Activated CD4-positive, alpha-beta T cell treated with anti-CD3 and anti-CD28 coated beads for 36 hours (primary cell): ENCODE measurements around the gene CTPS1. TPM values are rescaled to one million over a fixed set of nuclear protein-coding genes. Genes with fewer than 3 reads are reported as not detected.

ENCODE experiments used
- ATAC-seq: fragments of 200-7000 bp; cut with Tn5 transposase; one replicate; pipeline ENCODE4 v1.10.0; 2021; ENCODE audit warnings: mild to moderate bottlenecking, moderate library complexity
- CTCF ChIA-PET: fragments of 350-600 bp; sonication (Branson Sonifier 250); formaldehyde crosslinking; loops from one replicate; lab custom pipeline; 2021; ENCODE audit warnings: antibody characterized with exemption; lab: Charles Lee
- POLR2A ChIA-PET: fragments of 350-600 bp; sonication (Branson Sonifier 250); formaldehyde crosslinking; loops from one replicate; lab custom pipeline; 2021; ENCODE audit warnings: antibody characterized with exemption, inconsistent platforms; lab: Charles Lee
- DNase-seq: peaks from one replicate; pipeline ENCODE4 v3.0.0-alpha.2; 2020
- H3K27ac Mint-ChIP-seq: one replicate; pipeline ENCODE4 v1.8.0; 2021; ENCODE audit warnings: mixed read lengths
- H3K27me3 Mint-ChIP-seq: one replicate; pipeline ENCODE4 v1.8.0; 2021; ENCODE audit warnings: mixed read lengths
- H3K36me3 Mint-ChIP-seq: one replicate; pipeline ENCODE4 v1.8.0; 2021; ENCODE audit warnings: low read depth, mixed read lengths
- H3K4me1 Mint-ChIP-seq: one replicate; pipeline ENCODE4 v1.8.0; 2021; ENCODE audit warnings: mixed read lengths
- H3K4me3 Mint-ChIP-seq: one replicate; pipeline ENCODE4 v1.8.0; 2021; ENCODE audit warnings: mild to moderate bottlenecking, moderate library complexity, mixed read lengths
- H3K9me3 Mint-ChIP-seq: one replicate; pipeline ENCODE4 v1.8.0; 2021; ENCODE audit warnings: low read depth, mixed read lengths
- intact Hi-C, 2 experiments: fragments of 100-400 bp; cut with DNase I in 1 of 2; cut with micrococcal nuclease in 1 of 2; formaldehyde crosslinking; loops; one replicate each; pipeline versions ENCODE4 v1.14.2 to v1.15.1; 2022 to 2024; cut with DNase I, micrococcal nuclease
- total RNA-seq, 2 experiments: library from RNA; stranded (reverse); gene quantifications; one replicate each; pipeline ENCODE4 v1.2.3, GENCODE V29; 2021

Gene CTPS1
- total RNA-seq, 2 experiments from 2014 or later = 89.5 to 106 TPM

GRCh38 chr1:40966417-40966816, 13.1 kb upstream of the CTPS1 start:
- POLR2A ChIA-PET = no interaction called here
- intact Hi-C loops = no loop called here
- Mint-ChIP-seq H3K4me3 (no peak overlapping the region), H3K27ac (no peak overlapping the region), H3K36me3 (no peaks in the 10 kb centered on the region), H3K4me1 (no peaks in the 10 kb centered on the region), H3K9me3 (no peaks in the 10 kb centered on the region), H3K27me3 (no peaks in the 10 kb centered on the region)
- DNase-seq (no peak), ATAC-seq (no peak)
- CTCF ChIA-PET = interaction anchor here (0.6 kb wide), 1 partner anchor 14 kb away, joined by 3 read pairs; no protein-coding TSS in a partner anchor

- DNase-seq (no peak), ATAC-seq (no peak)
- Mint-ChIP-seq H3K36me3 (no peaks in the 10 kb centered on the region), H3K4me3 (no peak overlapping the region), H3K9me3 (no peaks in the 10 kb centered on the region), H3K27me3 (no peaks in the 10 kb centered on the region), H3K27ac (no peak overlapping the region), H3K4me1 (no peaks in the 10 kb centered on the region)
- intact Hi-C loops = no loop called here
- POLR2A ChIA-PET = no interaction called here
- CTCF ChIA-PET = no interaction called here
Observed at GRCh38 chr1:40969445-40969844, 10.1 kb upstream of the CTPS1 start.

- no peaks in the 10 kb centered on the region for H3K9me3 Mint-ChIP-seq
- ChIA-PET POLR2A (no interaction called here), CTCF (interaction anchor here (0.5 to 2.0 kb wide), 2 partner anchors 20 to 104 kb away, joined by 3 to 14 read pairs; no protein-coding TSS in a partner anchor)
- no peak for ATAC-seq
- H3K27ac Mint-ChIP-seq = no peak overlapping the region
- DNase-seq = no peak
- no peak overlapping the region for H3K4me3 Mint-ChIP-seq
- H3K27me3 Mint-ChIP-seq = no peaks in the 10 kb centered on the region
- H3K4me1 Mint-ChIP-seq = peaks cover 4% of the 10 kb centered on the region
- intact Hi-C loops = no loop called here
- no peaks in the 10 kb centered on the region for H3K36me3 Mint-ChIP-seq
Observed at GRCh38 chr1:40971966-40972365, 7.5 kb upstream of the CTPS1 start.

- intact Hi-C loops = no loop called here
- Mint-ChIP-seq H3K4me1 (peaks cover 8% of the 10 kb centered on the region), H3K36me3 (no peaks in the 10 kb centered on the region), H3K4me3 (no peak overlapping the region), H3K27me3 (no peaks in the 10 kb centered on the region), H3K9me3 (no peaks in the 10 kb centered on the region), H3K27ac (no peak overlapping the region)
- ChIA-PET POLR2A (no interaction called here), CTCF (interaction anchor here (1.0 kb wide), 1 partner anchor 29 kb away, joined by 4 read pairs; no protein-coding TSS in a partner anchor)
- DNase-seq (no peak), ATAC-seq (no peak)
Observed at GRCh38 chr1:40973912-40974311, 5.6 kb upstream of the CTPS1 start.

GRCh38 chr1:40974945-40975344, 4.6 kb upstream of the CTPS1 start:
- ATAC-seq = no peak
- POLR2A ChIA-PET = no interaction called here
- H3K36me3 Mint-ChIP-seq = no peaks in the 10 kb centered on the region
- CTCF ChIA-PET = interaction anchor here (1.0 kb wide), 2 partner anchors 28 to 40 kb away, joined by 3 to 4 read pairs; no protein-coding TSS in a partner anchor
- DNase-seq = no peak
- H3K27ac Mint-ChIP-seq = no peak overlapping the region
- no peaks in the 10 kb centered on the region for H3K27me3 Mint-ChIP-seq
- H3K4me3 Mint-ChIP-seq = no peak overlapping the region
- peaks cover 9% of the 10 kb centered on the region for H3K4me1 Mint-ChIP-seq
- intact Hi-C loops = no loop called here
- no peaks in the 10 kb centered on the region for H3K9me3 Mint-ChIP-seq

GRCh38 chr1:40976952-40977690, 2.4 kb upstream of the CTPS1 start:
- H3K4me1 Mint-ChIP-seq = peaks cover 24% of the 10 kb centered on the region
- H3K36me3 Mint-ChIP-seq = peaks cover 17% of the 10 kb centered on the region
- intact Hi-C loops = no loop called here
- ChIA-PET POLR2A (interaction anchor here (0.6 kb wide), 1 partner anchor 173 kb away, joined by 10 read pairs; no protein-coding TSS in a partner anchor), CTCF (no interaction called here)
- DNase-seq (no peak), ATAC-seq (no peak)
- no peak overlapping the region for H3K4me3 Mint-ChIP-seq
- no peak overlapping the region for H3K27ac Mint-ChIP-seq
- H3K9me3 Mint-ChIP-seq = no peaks in the 10 kb centered on the region
- H3K27me3 Mint-ChIP-seq = no peaks in the 10 kb centered on the region

GRCh38 chr1:40977716-40978115, 1.8 kb upstream of the CTPS1 start:
- Mint-ChIP-seq H3K4me3 (no peak overlapping the region), H3K4me1 (peaks cover 30% of the 10 kb centered on the region), H3K27me3 (no peaks in the 10 kb centered on the region), H3K36me3 (peaks cover 22% of the 10 kb centered on the region), H3K9me3 (no peaks in the 10 kb centered on the region), H3K27ac (no peak overlapping the region)
- ChIA-PET POLR2A (interaction anchor here (0.6 kb wide), 1 partner anchor 49 kb away, joined by 5 read pairs; no protein-coding TSS in a partner anchor), CTCF (interaction anchor here (1.9 kb wide), 1 partner anchor 26 kb away, joined by 10 read pairs; no protein-coding TSS in a partner anchor)
- intact Hi-C loops = loop anchor here in 1 of 2 experiments (2.0 kb wide), 1 partner anchor 263 kb away; no protein-coding TSS in a partner anchor
- no peak for ATAC-seq
- DNase-seq = no peak

- ChIA-PET CTCF (interaction anchor here (0.5 to 1.9 kb wide), 5 partner anchors 12 to 477 kb away, joined by 3 to 10 read pairs (median 3); no protein-coding TSS in a partner anchor), POLR2A (interaction anchor here (1.5 to 1.7 kb wide), 2 partner anchors 25 to 287 kb away, joined by 5 to 8 read pairs; partner anchors contain the start of gene NFYC)
- Mint-ChIP-seq H3K9me3 (no peaks in the 10 kb centered on the region), H3K36me3 (peaks cover 33% of the 10 kb centered on the region), H3K4me3 (peak overlapping the region; percentile 76), H3K27ac (peak overlapping the region; percentile 95), H3K4me1 (peaks cover 41% of the 10 kb centered on the region), H3K27me3 (no peaks in the 10 kb centered on the region)
- ATAC-seq = no peak
- intact Hi-C loops = loop anchor here in 1 of 2 experiments (1.0 to 2.0 kb wide), 6 partner anchors 117 to 528 kb away; partner anchors contain the start of gene CITED4
- DNase-seq = no peak
Observed at GRCh38 chr1:40978886-40979240, 633 bp upstream of the CTPS1 start.

GRCh38 chr1:40980068-40980452, 564 bp downstream of the CTPS1 start:
- H3K9me3 Mint-ChIP-seq = no peaks in the 10 kb centered on the region
- CTCF ChIA-PET = interaction anchor here (1.7 kb wide), 1 partner anchor 289 kb away, joined by 5 read pairs; the partner anchor contains the start of gene NFYC
- intact Hi-C loops = loop anchor here (1.0 to 5.0 kb wide), 7 partner anchors 23 to 1477 kb away; partner anchors contain the start of genes FOXO6 (in 1 of the 2), PPCS (in 1 of the 2), RLF (in 1 of the 2) and ZMYND12 (in 1 of the 2)
- ATAC-seq (peak; percentile 1), DNase-seq (no peak)
- H3K4me1 Mint-ChIP-seq = peaks cover 53% of the 10 kb centered on the region
- H3K4me3 Mint-ChIP-seq = peak overlapping the region; percentile 86
- H3K27me3 Mint-ChIP-seq = no peaks in the 10 kb centered on the region
- peak overlapping the region; percentile 93 for H3K27ac Mint-ChIP-seq
- H3K36me3 Mint-ChIP-seq = peaks cover 44% of the 10 kb centered on the region
- POLR2A ChIA-PET = interaction anchor here (0.5 to 1.7 kb wide), 5 partner anchors 12 to 449 kb away, joined by 3 to 8 read pairs (median 4); partner anchors contain the start of genes NFYC and ZNF684

- Mint-ChIP-seq H3K27ac (peak overlapping the region; percentile 93), H3K36me3 (peaks cover 49% of the 10 kb centered on the region), H3K9me3 (no peaks in the 10 kb centered on the region), H3K4me1 (peaks cover 59% of the 10 kb centered on the region), H3K4me3 (peak overlapping the region; percentile 86), H3K27me3 (no peaks in the 10 kb centered on the region)
- ChIA-PET CTCF (interaction anchor here (0.7 to 1.7 kb wide), 2 partner anchors 289 to 1981 kb away, joined by 3 to 5 read pairs; partner anchors contain the start of gene NFYC), POLR2A (interaction anchor here (0.6 to 1.7 kb wide), 6 partner anchors 11 to 607 kb away, joined by 3 to 8 read pairs (median 4); partner anchors contain the start of genes NFYC, SMAP2 and ZNF684)
- intact Hi-C loops = loop anchor here (1.0 to 5.0 kb wide), 7 partner anchors 23 to 1477 kb away; partner anchors contain the start of genes FOXO6 (in 1 of the 2), PPCS (in 1 of the 2), RLF (in 1 of the 2) and ZMYND12 (in 1 of the 2)
- DNase-seq = peak; percentile 76
- ATAC-seq = peak; percentile 31
Observed at GRCh38 chr1:40980453-40981121, 1.1 kb downstream of the CTPS1 start.
